ENCODE measurements around the gene GNAS-AS1.

The GNAS-AS1 gene

GRCh38 chr20:58807801-58808200, 42.9 kb downstream of the GNAS-AS1 start:
- DNase-seq, result no peak

GRCh38 chr20:58803533-58803932, 47.2 kb downstream of the GNAS-AS1 start:
- DNase-seq, result no peak

GRCh38 chr20:58802061-58802460, 48.6 kb downstream of the GNAS-AS1 start:
- DNase-seq, result no peak

GRCh38 chr20:58800134-58800871, 50.4 kb downstream of the GNAS-AS1 start:
- DNase-seq, result no peak

- no peak for DNase-seq
Observed at GRCh38 chr20:58797371-58798338, 53.0 kb downstream of the GNAS-AS1 start.

- DNase-seq, result no peak
Observed at GRCh38 chr20:58795923-58796245, 54.8 kb downstream of the GNAS-AS1 start.

- DNase-seq, result no peak
Observed at GRCh38 chr20:58795181-58795922, 55.4 kb downstream of the GNAS-AS1 start.

- no peak for DNase-seq
Observed at GRCh38 chr20:58794510-58795180, 56.1 kb downstream of the GNAS-AS1 start.

GRCh38 chr20:58793512-58794420, 56.9 kb downstream of the GNAS-AS1 start:
- DNase-seq, result no peak

GRCh38 chr20:58792426-58792825, 58.3 kb downstream of the GNAS-AS1 start:
- DNase-seq, result no peak

GRCh38 chr20:58791286-58791685, 59.4 kb downstream of the GNAS-AS1 start:
- no peak for DNase-seq

GRCh38 chr20:58790454-58790853, 60.2 kb downstream of the GNAS-AS1 start:
- no peak for DNase-seq

GRCh38 chr20:58788896-58789544, 61.7 kb downstream of the GNAS-AS1 start:
- no peak for DNase-seq

- DNase-seq, result no peak
Observed at GRCh38 chr20:58787211-58788005, 63.3 kb downstream of the GNAS-AS1 start.

- no peak for DNase-seq
Observed at GRCh38 chr20:58784321-58785074, 66.2 kb downstream of the GNAS-AS1 start.

GRCh38 chr20:58783511-58784011, 67.1 kb downstream of the GNAS-AS1 start:
- no peak for DNase-seq

GRCh38 chr20:58781138-58781537, 69.6 kb downstream of the GNAS-AS1 start:
- no peak for DNase-seq

GRCh38 chr20:58778760-58779159, 71.9 kb downstream of the GNAS-AS1 start:
- no peak for DNase-seq

- DNase-seq, result no peak
Observed at GRCh38 chr20:58777657-58778056, 73.0 kb downstream of the GNAS-AS1 start.

Measured in fibroblast of skin of right quadriceps (primary cell).